C4-2B (cell line): ENCODE results near the gene GHRH.

ENCODE experiments used
- ZFX ChIP-seq: fragments of 450-650 bp; IDR thresholded peaks from 2 replicates; pipeline ENCODE4 v1.6.1; 2017
- TF ChIP-seq, protein P1 (sequence below): fragments of 450-650 bp; conservative IDR thresholded peaks from 2 replicates; pipeline ENCODE4 v1.5.1; 2017; ENCODE audit warnings: mild to moderate bottlenecking

- TF ChIP-seq, protein P1, sequence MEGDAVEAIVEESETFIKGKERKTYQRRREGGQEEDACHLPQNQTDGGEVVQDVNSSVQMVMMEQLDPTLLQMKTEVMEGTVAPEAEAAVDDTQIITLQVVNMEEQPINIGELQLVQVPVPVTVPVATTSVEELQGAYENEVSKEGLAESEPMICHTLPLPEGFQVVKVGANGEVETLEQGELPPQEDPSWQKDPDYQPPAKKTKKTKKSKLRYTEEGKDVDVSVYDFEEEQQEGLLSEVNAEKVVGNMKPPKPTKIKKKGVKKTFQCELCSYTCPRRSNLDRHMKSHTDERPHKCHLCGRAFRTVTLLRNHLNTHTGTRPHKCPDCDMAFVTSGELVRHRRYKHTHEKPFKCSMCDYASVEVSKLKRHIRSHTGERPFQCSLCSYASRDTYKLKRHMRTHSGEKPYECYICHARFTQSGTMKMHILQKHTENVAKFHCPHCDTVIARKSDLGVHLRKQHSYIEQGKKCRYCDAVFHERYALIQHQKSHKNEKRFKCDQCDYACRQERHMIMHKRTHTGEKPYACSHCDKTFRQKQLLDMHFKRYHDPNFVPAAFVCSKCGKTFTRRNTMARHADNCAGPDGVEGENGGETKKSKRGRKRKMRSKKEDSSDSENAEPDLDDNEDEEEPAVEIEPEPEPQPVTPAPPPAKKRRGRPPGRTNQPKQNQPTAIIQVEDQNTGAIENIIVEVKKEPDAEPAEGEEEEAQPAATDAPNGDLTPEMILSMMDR, result no peak
- TF ChIP-seq ZFX, result no peak
Observed at GRCh38 chr20:37222086-37222485, 39.5 kb downstream of the GHRH start.
